ENCODE measurements around the gene KCTD17.

DNA sequence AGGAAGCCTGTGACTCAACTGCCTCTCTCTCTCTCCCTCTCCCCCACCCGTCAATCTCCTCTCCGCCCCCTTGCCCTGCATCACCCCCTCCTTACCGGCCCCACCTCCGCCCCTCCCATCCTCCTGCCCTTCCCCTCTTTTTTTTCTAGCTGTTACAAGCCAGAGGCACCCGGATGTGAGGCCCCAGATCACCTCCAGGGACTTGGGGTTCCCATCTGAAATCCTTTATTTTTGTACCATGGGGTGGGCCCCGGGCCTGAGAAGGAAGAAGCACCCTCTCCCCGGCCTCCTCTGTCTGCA lies 10.8 kb downstream of the KCTD17 start:
- TF ChIP-seq, protein P1, sequence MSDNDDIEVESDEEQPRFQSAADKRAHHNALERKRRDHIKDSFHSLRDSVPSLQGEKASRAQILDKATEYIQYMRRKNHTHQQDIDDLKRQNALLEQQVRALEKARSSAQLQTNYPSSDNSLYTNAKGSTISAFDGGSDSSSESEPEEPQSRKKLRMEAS (IDR thresholded peaks at IDR 0.05) = no peak
- TF ChIP-seq POLR2AphosphoS5 (IDR thresholded peaks at IDR 0.05; ENCODE audit: low read depth, low read length) = no peak
- TF ChIP-seq, protein P2, sequence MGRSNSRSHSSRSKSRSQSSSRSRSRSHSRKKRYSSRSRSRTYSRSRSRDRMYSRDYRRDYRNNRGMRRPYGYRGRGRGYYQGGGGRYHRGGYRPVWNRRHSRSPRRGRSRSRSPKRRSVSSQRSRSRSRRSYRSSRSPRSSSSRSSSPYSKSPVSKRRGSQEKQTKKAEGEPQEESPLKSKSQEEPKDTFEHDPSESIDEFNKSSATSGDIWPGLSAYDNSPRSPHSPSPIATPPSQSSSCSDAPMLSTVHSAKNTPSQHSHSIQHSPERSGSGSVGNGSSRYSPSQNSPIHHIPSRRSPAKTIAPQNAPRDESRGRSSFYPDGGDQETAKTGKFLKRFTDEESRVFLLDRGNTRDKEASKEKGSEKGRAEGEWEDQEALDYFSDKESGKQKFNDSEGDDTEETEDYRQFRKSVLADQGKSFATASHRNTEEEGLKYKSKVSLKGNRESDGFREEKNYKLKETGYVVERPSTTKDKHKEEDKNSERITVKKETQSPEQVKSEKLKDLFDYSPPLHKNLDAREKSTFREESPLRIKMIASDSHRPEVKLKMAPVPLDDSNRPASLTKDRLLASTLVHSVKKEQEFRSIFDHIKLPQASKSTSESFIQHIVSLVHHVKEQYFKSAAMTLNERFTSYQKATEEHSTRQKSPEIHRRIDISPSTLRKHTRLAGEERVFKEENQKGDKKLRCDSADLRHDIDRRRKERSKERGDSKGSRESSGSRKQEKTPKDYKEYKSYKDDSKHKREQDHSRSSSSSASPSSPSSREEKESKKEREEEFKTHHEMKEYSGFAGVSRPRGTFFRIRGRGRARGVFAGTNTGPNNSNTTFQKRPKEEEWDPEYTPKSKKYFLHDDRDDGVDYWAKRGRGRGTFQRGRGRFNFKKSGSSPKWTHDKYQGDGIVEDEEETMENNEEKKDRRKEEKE (IDR thresholded peaks at IDR 0.05) = no peak
- no peak for TF ChIP-seq TAF1 (CRISPR knock-in tag; IDR thresholded peaks at IDR 0.05)
- no peak for TF ChIP-seq KLF9 (CRISPR knock-in tag; IDR thresholded peaks at IDR 0.05; ENCODE audit: low read depth)
- no peak for TF ChIP-seq ZNF232 (CRISPR knock-in tag; IDR thresholded peaks at IDR 0.05; ENCODE audit: borderline replicate concordance)
- no peak for TF ChIP-seq ZNF432 (CRISPR knock-in tag; IDR thresholded peaks at IDR 0.05; ENCODE audit: borderline replicate concordance)
